GM21717 (cell line): ENCODE measurements around the gene PKNOX2.

ENCODE experiments used
- ATAC-seq: cut with Tn5 transposase; IDR thresholded peaks from one replicate; pipeline ENCODE4 v1.9.1; 2021; ENCODE audit warnings: mild to moderate bottlenecking, moderate library complexity; ENCODE audit not compliant: unreplicated experiment

The PKNOX2 gene

GRCh38 chr11:125280646-125281045 lies 116.1 kb downstream of the PKNOX2 start:
- ATAC-seq, result no peak

GRCh38 chr11:125281831-125282595 lies 117.5 kb downstream of the PKNOX2 start:
- ATAC-seq, result no peak

- ATAC-seq, result no peak
These were observed 118.0 kb downstream of the PKNOX2 start for GRCh38 chr11:125282596-125282914.

GRCh38 chr11:125284245-125284850 lies 119.8 kb downstream of the PKNOX2 start:
- ATAC-seq, result no peak

GRCh38 chr11:125285844-125286243 lies 121.3 kb downstream of the PKNOX2 start:
- no peak for ATAC-seq

GRCh38 chr11:125286486-125286885 lies 121.9 kb downstream of the PKNOX2 start:
- no peak for ATAC-seq

- no peak for ATAC-seq
These were observed 123.1 kb downstream of the PKNOX2 start for GRCh38 chr11:125287491-125288210.

- ATAC-seq, result no peak
These were observed 125.0 kb downstream of the PKNOX2 start for GRCh38 chr11:125289419-125290098.

- ATAC-seq, result no peak
These were observed 125.7 kb downstream of the PKNOX2 start for GRCh38 chr11:125290263-125290662.

GRCh38 chr11:125292100-125292499 lies 127.5 kb downstream of the PKNOX2 start:
- no peak for ATAC-seq

GRCh38 chr11:125293596-125293995 lies 129.0 kb downstream of the PKNOX2 start:
- no peak for ATAC-seq

- no peak for ATAC-seq
These were observed 131.4 kb downstream of the PKNOX2 start for GRCh38 chr11:125295931-125296330.

GRCh38 chr11:125297346-125297915 lies 132.9 kb downstream of the PKNOX2 start:
- ATAC-seq, result no peak

- no peak for ATAC-seq
These were observed 134.6 kb downstream of the PKNOX2 start for GRCh38 chr11:125299061-125299615.

- ATAC-seq, result no peak
These were observed 135.3 kb downstream of the PKNOX2 start for GRCh38 chr11:125299821-125300220.

- no peak for ATAC-seq
These were observed 136.3 kb downstream of the PKNOX2 start for GRCh38 chr11:125300791-125301218.

- no peak for ATAC-seq
These were observed 136.8 kb downstream of the PKNOX2 start for GRCh38 chr11:125301346-125301745.

GRCh38 chr11:125303186-125303585 lies 138.6 kb downstream of the PKNOX2 start:
- no peak for ATAC-seq

GRCh38 chr11:125303694-125304093 lies 139.1 kb downstream of the PKNOX2 start:
- no peak for ATAC-seq

- no peak for ATAC-seq
These were observed 139.6 kb downstream of the PKNOX2 start for GRCh38 chr11:125304136-125304535.

- no peak for ATAC-seq
These were observed 140.3 kb downstream of the PKNOX2 start for GRCh38 chr11:125304876-125305275.
